HepG2 (cell line): Measurements from ENCODE around the gene RFC2. TPM values are rescaled to one million over a fixed set of nuclear protein-coding genes. Genes with fewer than 3 reads are reported as not detected.

Source experiments
- ARNTL ChIP-seq: sonication (generic); formaldehyde crosslinking; IDR thresholded peaks from 2 replicates; pipeline ENCODE4 v1.4.0; 2020; ENCODE audit warnings: mild to moderate bottlenecking, missing genetic modification reagents
- CCAR2 ChIP-seq: fragments of 200-400 bp; formaldehyde crosslinking; optimal IDR thresholded peaks from 2 replicates; pipeline ENCODE3; 2018; ENCODE audit warnings: low read depth, mild to moderate bottlenecking, low read length, moderate library complexity
- FOXK1 ChIP-seq: sonication (generic); formaldehyde crosslinking; IDR thresholded peaks from 2 replicates; pipeline ENCODE4 v1.4.0; 2020; ENCODE audit warnings: low read depth, missing genetic modification reagents, borderline replicate concordance
- KAT7 ChIP-seq: IDR thresholded peaks from 2 replicates; pipeline ENCODE4 v1.6.1; 2018; ENCODE audit warnings: borderline replicate concordance, missing compliant biosample characterization
- MBD4 ChIP-seq: IDR thresholded peaks from 2 replicates; pipeline ENCODE4 v1.6.1; 2012; ENCODE audit warnings: low read length, inconsistent platforms, borderline replicate concordance
- NAIF1 ChIP-seq: sonication (generic); formaldehyde crosslinking; IDR thresholded peaks from 2 replicates; pipeline ENCODE4 v1.5.0; 2020; ENCODE audit warnings: mild to moderate bottlenecking, missing genetic modification reagents, borderline replicate concordance
- PAF1 ChIP-seq: IDR thresholded peaks from 2 replicates; pipeline ENCODE4 v1.6.1; 2016; ENCODE audit warnings: missing genetic modification reagents, missing compliant biosample characterization
- RAD51 ChIP-seq: fragments of 450-650 bp; IDR thresholded peaks from 2 replicates; pipeline ENCODE4 v1.6.1; 2016; ENCODE audit warnings: borderline replicate concordance
- RBFOX2 ChIP-seq: fragments of 200-400 bp; formaldehyde crosslinking; IDR thresholded peaks from 2 replicates; pipeline ENCODE4 v1.6.1; 2017; ENCODE audit warnings: low read depth, mild to moderate bottlenecking, low read length
- RBM39 ChIP-seq: fragments of 200-400 bp; formaldehyde crosslinking; IDR thresholded peaks from one replicate; pipeline ENCODE4 v1.6.1; 2018; ENCODE audit warnings: antibody characterized with exemption, mild to moderate bottlenecking, low read depth, low read length; ENCODE audit not compliant: poor library complexity, severe bottlenecking
- SALL2 ChIP-seq: sonication (generic); formaldehyde crosslinking; IDR thresholded peaks from 2 replicates; pipeline ENCODE4 v1.8.1; 2023; ENCODE audit warnings: mild to moderate bottlenecking, missing genetic modification reagents, inconsistent platforms
- SIX1 ChIP-seq: sonication (generic); formaldehyde crosslinking; IDR thresholded peaks from 2 replicates; pipeline ENCODE4 v1.4.0; 2020; ENCODE audit warnings: missing genetic modification reagents, borderline replicate concordance
- TBL1XR1 ChIP-seq: fragments of 150-350 bp; IDR thresholded peaks from 2 replicates; pipeline ENCODE4 v1.6.1; 2014; ENCODE audit warnings: borderline replicate concordance, low read length; ENCODE audit not compliant: partially characterized antibody
- ZNF34 ChIP-seq: sonication (generic); formaldehyde crosslinking; IDR thresholded peaks from 2 replicates; pipeline ENCODE4 v1.4.0; 2020; ENCODE audit warnings: mild to moderate bottlenecking, missing genetic modification reagents, borderline replicate concordance
- ZNF567 ChIP-seq: sonication (generic); formaldehyde crosslinking; IDR thresholded peaks from 2 replicates; pipeline ENCODE4 v1.8.1; 2023; ENCODE audit warnings: mild to moderate bottlenecking, missing genetic modification reagents, borderline replicate concordance
- ZNF629 ChIP-seq: sonication (generic); formaldehyde crosslinking; conservative IDR thresholded peaks from 2 replicates; pipeline ENCODE4 v1.5.0; 2020; ENCODE audit warnings: missing genetic modification reagents
- ZNF746 ChIP-seq: sonication (generic); formaldehyde crosslinking; IDR thresholded peaks from 2 replicates; pipeline ENCODE4 v1.8.0; 2022; ENCODE audit warnings: mild to moderate bottlenecking, missing genetic modification reagents
- ZSCAN12 ChIP-seq: sonication (generic); formaldehyde crosslinking; IDR thresholded peaks from 2 replicates; pipeline ENCODE4 v1.9.0; 2021; ENCODE audit warnings: mild to moderate bottlenecking, missing genetic modification reagents
- polyA plus RNA-seq, 8 experiments: library from polyadenylated mRNA; depleted of rRNA in 3 of 8; stranded (reverse) in 7 of 8; unstranded in 1 of 8; fragments of >200 nt; fragmentation: Illumina TruSeq in 4 of 8; extraction: Trizol in 4 of 8; gene quantifications; 2 replicates each; pipeline versions ENCODE4 v1.2.1 to v1.2.3, GENCODE V29; 2011 to 2016; ENCODE audit warnings: low read depth in 4 of 8, missing spikeins in 1 of 8, mixed read lengths in 1 of 8; ENCODE audit not compliant: insufficient read depth in 1 of 8
- total RNA-seq, 5 experiments: library from RNA; depleted of rRNA; stranded (reverse); fragments of >200 nt; fragmentation: Illumina TruSeq; extraction: Trizol; gene quantifications; 2 replicates each; pipeline ENCODE4 v1.2.3, GENCODE V29; 2016; ENCODE audit warnings: low read depth in 1 of 5
- TF ChIP-seq, protein P1 (sequence below): sonication (generic); formaldehyde crosslinking; IDR thresholded peaks from 2 replicates; pipeline ENCODE4; 2020; ENCODE audit warnings: missing genetic modification reagents, mild to moderate bottlenecking, borderline replicate concordance
- TF ChIP-seq, protein P2 (sequence below): sonication (generic); formaldehyde crosslinking; IDR thresholded peaks from 2 replicates; pipeline ENCODE4 v1.4.0; 2020; ENCODE audit warnings: mild to moderate bottlenecking, missing genetic modification reagents, borderline replicate concordance
- TF ChIP-seq, protein P3 (sequence below): IDR thresholded peaks from 2 replicates; pipeline ENCODE4 v1.6.1; 2016; ENCODE audit warnings: mild to moderate bottlenecking, missing biosample characterization, missing genetic modification reagents

Gene RFC2
- total and polyA plus RNA-seq, 2 of the 13 experiments (the other 11 are each of a cell fraction or from before 2014, with no cell fraction given) = 14.6 to 43.5 TPM

DNA sequence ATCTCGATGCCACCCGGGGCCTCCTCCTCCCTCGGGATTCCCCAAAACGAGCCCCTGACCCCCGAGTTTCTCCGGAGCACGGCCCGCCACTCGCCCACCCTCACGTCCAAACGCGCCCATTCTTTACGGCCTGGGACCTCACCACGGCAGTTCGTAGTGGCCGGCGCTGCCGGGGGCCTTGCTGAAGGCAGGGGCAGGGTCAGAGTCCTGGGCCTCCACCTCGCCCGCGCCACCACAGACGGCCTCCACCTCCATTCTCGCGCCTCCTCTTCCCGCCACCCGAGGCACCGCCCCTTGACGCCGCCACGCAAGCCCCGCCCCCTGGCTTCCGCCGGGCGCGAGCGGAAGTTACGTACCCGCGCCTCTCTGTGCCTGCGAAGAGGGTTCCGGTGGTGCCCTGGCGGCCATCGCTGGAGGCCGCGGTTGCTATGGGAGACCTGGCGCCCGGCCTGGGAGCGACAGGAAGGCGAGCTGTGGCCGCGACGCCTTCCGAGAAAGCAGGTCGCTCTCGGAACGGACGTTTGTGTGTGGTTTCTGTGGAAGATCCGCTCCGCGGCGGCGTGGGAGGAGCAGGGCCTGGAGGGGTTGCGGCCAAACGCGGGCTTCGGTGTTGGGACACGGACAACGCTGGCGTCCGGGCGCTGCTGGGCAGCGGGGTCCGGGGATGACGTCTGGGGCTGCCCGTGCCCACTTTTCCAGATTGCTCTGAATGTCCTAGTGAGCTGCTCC is at the start of gene RFC2 (continued):
- TF ChIP-seq SIX1 (CRISPR knock-in tag) (no peak), SALL2 (CRISPR knock-in tag) (peak; percentile 62; the same call in 1 of the 2 replicates), ZSCAN12 (CRISPR knock-in tag) (no peak), NAIF1 (CRISPR knock-in tag) (no peak), FOXK1 (CRISPR knock-in tag) (peak; percentile 78), MBD4 (no peak), RAD51 (no peak), CCAR2 (no peak), ARNTL (CRISPR knock-in tag) (peak; percentile 72), ZNF567 (CRISPR knock-in tag) (peak; percentile 96), RBM39 (peak; percentile 84), ZNF629 (CRISPR knock-in tag) (no peak; the same call in none of the 2 replicates), ZNF746 (CRISPR knock-in tag) (peak; percentile 78; the same call in 1 of the 2 replicates), TBL1XR1 (no peak), KAT7 (peak; percentile 92; the same call in 1 of the 2 replicates), RBFOX2 (peak; percentile 93), ZNF34 (CRISPR knock-in tag) (0 out of 2 replicates have a peak, but pooled peaks have one; percentile 61), PAF1 (CRISPR knock-in tag) (no peak)
- TF ChIP-seq, protein P1, sequence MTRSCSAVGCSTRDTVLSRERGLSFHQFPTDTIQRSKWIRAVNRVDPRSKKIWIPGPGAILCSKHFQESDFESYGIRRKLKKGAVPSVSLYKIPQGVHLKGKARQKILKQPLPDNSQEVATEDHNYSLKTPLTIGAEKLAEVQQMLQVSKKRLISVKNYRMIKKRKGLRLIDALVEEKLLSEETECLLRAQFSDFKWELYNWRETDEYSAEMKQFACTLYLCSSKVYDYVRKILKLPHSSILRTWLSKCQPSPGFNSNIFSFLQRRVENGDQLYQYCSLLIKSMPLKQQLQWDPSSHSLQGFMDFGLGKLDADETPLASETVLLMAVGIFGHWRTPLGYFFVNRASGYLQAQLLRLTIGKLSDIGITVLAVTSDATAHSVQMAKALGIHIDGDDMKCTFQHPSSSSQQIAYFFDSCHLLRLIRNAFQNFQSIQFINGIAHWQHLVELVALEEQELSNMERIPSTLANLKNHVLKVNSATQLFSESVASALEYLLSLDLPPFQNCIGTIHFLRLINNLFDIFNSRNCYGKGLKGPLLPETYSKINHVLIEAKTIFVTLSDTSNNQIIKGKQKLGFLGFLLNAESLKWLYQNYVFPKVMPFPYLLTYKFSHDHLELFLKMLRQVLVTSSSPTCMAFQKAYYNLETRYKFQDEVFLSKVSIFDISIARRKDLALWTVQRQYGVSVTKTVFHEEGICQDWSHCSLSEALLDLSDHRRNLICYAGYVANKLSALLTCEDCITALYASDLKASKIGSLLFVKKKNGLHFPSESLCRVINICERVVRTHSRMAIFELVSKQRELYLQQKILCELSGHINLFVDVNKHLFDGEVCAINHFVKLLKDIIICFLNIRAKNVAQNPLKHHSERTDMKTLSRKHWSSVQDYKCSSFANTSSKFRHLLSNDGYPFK (CRISPR knock-in tag) = peak; percentile 99
- TF ChIP-seq, protein P2, sequence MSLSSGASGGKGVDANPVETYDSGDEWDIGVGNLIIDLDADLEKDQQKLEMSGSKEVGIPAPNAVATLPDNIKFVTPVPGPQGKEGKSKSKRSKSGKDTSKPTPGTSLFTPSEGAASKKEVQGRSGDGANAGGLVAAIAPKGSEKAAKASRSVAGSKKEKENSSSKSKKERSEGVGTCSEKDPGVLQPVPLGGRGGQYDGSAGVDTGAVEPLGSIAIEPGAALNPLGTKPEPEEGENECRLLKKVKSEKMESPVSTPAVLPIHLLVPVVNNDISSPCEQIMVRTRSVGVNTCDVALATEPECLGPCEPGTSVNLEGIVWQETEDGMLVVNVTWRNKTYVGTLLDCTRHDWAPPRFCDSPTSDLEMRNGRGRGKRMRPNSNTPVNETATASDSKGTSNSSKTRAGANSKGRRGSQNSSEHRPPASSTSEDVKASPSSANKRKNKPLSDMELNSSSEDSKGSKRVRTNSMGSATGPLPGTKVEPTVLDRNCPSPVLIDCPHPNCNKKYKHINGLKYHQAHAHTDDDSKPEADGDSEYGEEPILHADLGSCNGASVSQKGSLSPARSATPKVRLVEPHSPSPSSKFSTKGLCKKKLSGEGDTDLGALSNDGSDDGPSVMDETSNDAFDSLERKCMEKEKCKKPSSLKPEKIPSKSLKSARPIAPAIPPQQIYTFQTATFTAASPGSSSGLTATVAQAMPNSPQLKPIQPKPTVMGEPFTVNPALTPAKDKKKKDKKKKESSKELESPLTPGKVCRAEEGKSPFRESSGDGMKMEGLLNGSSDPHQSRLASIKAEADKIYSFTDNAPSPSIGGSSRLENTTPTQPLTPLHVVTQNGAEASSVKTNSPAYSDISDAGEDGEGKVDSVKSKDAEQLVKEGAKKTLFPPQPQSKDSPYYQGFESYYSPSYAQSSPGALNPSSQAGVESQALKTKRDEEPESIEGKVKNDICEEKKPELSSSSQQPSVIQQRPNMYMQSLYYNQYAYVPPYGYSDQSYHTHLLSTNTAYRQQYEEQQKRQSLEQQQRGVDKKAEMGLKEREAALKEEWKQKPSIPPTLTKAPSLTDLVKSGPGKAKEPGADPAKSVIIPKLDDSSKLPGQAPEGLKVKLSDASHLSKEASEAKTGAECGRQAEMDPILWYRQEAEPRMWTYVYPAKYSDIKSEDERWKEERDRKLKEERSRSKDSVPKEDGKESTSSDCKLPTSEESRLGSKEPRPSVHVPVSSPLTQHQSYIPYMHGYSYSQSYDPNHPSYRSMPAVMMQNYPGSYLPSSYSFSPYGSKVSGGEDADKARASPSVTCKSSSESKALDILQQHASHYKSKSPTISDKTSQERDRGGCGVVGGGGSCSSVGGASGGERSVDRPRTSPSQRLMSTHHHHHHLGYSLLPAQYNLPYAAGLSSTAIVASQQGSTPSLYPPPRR = peak; percentile 31; the same call in 1 of the 2 replicates
- TF ChIP-seq, protein P3, sequence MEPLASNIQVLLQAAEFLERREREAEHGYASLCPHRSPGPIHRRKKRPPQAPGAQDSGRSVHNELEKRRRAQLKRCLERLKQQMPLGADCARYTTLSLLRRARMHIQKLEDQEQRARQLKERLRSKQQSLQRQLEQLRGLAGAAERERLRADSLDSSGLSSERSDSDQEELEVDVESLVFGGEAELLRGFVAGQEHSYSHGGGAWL (CRISPR knock-in tag) = peak; percentile 83
